Right lobe of liver (tissue), 6 donors: ENCODE results near the gene SGCB. TPM values are rescaled to one million over a fixed set of nuclear protein-coding genes. Genes with fewer than 3 reads are reported as not detected.

Source experiments
- ATAC-seq, 4 donors: fragments of 200-7000 bp; cut with Tn5 transposase; one replicate each; pipeline ENCODE4 v1.9.1; 2020; ENCODE audit warnings: mild to moderate bottlenecking in 4 of 4, moderate library complexity in 4 of 4
- DNase-seq, 3 donors: peaks; one replicate each; pipeline ENCODE4 v3.0.0-alpha.2; 2020
- H3K27ac ChIP-seq, 3 donors: fragments of 200-600 bp; one replicate each; pipeline ENCODE4 v1.8.0; 2022
- H3K27me3 ChIP-seq, 2 donors: fragments of 200-600 bp; one replicate each; pipeline ENCODE4 v1.8.0; 2022
- H3K36me3 ChIP-seq, 4 donors: fragments of 200-600 bp; sonication (generic) in 1 of 4; one replicate each; pipeline versions ENCODE4 v1.5.1 to v1.8.0; 2017 to 2022; ENCODE audit warnings: control low read depth in 1 of 4
- H3K4me1 ChIP-seq, 4 donors: fragments of 200-600 bp; sonication (generic) in 1 of 4; one replicate each; pipeline versions ENCODE4 v1.5.1 to v1.8.0; 2017 to 2022; ENCODE audit warnings: control low read depth in 1 of 4
- H3K4me3 ChIP-seq, 3 donors: fragments of 200-600 bp; one replicate each; pipeline ENCODE4 v1.8.0; 2022
- H3K9me3 ChIP-seq, 4 donors: fragments of 200-600 bp; sonication (generic) in 1 of 4; one replicate each; pipeline versions ENCODE4 v1.5.1 to v1.8.0; 2017 to 2022; ENCODE audit warnings: control low read depth in 1 of 4
- POLR2A ChIP-seq: fragments of 450-650 bp; IDR thresholded peaks from one replicate; pipeline ENCODE4 v1.6.1; 2017; ENCODE audit warnings: antibody characterized with exemption, mild to moderate bottlenecking
- WGBS: methylation state at CpG from one replicate; pipeline ENCODE4 v1.1.6; 2018; ENCODE audit warnings: low coverage, low lambda C conversion rate; ENCODE audit not compliant: insufficient coverage; ENCODE audit errors: missing lambda C conversion rate; 5-methylcytosine and 5-hydroxymethylcytosine counted together
- intact Hi-C, 2 donors: fragments of 100-400 bp; cut with DNase I; formaldehyde crosslinking; loops; one replicate each; pipeline versions ENCODE4 v1.11.2 to v1.14.1; 2022
- total RNA-seq, 6 experiments: library from RNA; depleted of rRNA in 2 of 6; stranded (reverse); fragments of >200 nt in 2 of 6; fragmentation: NEBNext Ultra II Directional in 3 of 6; extraction: Animal tissue kit (Norgen Biotek cat#: 25700) in 3 of 6; gene quantifications; one replicate each; pipeline versions ENCODE4 v1.1.0 to v1.2.4, GENCODE V29; 2016 to 2023
- TF ChIP-seq, protein P1 (sequence below), 4 donors: fragments of 200-600 bp in 3 of 4; fragments of 450-650 bp in 1 of 4; IDR thresholded peaks; one replicate each; pipeline versions ENCODE4 v1.5.1 to v1.8.0; 2016 to 2022; ENCODE audit warnings: antibody characterized with exemption in 4 of 4, mild to moderate bottlenecking in 2 of 4
- donor health status: DM: no; HTN: yes; CAD: no.
- donor health status: DM: no; HTN: no; CAD: no.
- donor health status: DM: no; HTN: no; CAD: no.
- donor health status: DM: no; HTN: yes; CAD: no.
- donor health status: DM: no; HTN: yes; CAD: no.

Gene SGCB
- total RNA-seq, 6 experiments from 2014 or later, result 5.7 to 17.3 (median 8.3) TPM

DNA sequence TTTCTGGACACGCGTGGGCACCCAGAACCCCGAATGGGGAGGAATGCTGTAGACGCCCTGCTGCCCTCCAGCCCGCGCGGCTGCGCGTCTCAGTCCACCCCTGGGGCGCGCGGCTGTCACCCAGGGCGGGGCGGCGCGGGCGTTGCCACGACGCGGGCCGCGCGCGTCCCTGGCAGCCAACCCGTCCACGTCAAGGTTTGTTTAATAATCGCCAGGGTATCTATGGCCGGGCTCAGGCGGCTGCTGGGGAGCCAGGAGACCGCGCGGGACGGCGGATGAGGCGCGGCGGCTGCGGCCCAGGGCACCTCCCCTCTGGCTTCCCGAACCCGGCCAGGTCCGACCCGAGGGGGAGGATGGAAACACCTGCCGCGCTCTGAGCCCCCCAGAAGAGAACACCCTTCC is 13.1 kb upstream of the SGCB start, which contains the start of gene SPATA18:
TSS of gene SPATA18 (plus strand) at position 92 of the 402 bp plus-strand sequence. CDS start 401 bp downstream, outside the sequence.
- Histone ChIP-seq H3K9me3 (no peaks in the 10 kb centered on the region), H3K4me3 (peak within 1 kb of the TSS; percentile 45 to 65 (median 59)), H3K27ac (peak within 1 kb of the TSS; percentile 47 to 54 (median 49)), H3K36me3 (no peaks in the 10 kb centered on the region), H3K27me3 (no peaks in the 10 kb centered on the region), H3K4me1 (peaks cover 0 to 4% (median 0%) of the 10 kb centered on the region in 4 donors)
- ATAC-seq (peak; percentile 65 to 81 (median 76)), DNase-seq (peak; percentile 48 to 53 (median 50))
- intact Hi-C loops, result no loop called here
- TF ChIP-seq, protein P1, sequence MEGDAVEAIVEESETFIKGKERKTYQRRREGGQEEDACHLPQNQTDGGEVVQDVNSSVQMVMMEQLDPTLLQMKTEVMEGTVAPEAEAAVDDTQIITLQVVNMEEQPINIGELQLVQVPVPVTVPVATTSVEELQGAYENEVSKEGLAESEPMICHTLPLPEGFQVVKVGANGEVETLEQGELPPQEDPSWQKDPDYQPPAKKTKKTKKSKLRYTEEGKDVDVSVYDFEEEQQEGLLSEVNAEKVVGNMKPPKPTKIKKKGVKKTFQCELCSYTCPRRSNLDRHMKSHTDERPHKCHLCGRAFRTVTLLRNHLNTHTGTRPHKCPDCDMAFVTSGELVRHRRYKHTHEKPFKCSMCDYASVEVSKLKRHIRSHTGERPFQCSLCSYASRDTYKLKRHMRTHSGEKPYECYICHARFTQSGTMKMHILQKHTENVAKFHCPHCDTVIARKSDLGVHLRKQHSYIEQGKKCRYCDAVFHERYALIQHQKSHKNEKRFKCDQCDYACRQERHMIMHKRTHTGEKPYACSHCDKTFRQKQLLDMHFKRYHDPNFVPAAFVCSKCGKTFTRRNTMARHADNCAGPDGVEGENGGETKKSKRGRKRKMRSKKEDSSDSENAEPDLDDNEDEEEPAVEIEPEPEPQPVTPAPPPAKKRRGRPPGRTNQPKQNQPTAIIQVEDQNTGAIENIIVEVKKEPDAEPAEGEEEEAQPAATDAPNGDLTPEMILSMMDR (IDR thresholded peaks at IDR 0.05), result no peak
- TF ChIP-seq POLR2A, result no peak
- WGBS, result 7% methylated on average over 3 of the region's 44 CpGs

DNA sequence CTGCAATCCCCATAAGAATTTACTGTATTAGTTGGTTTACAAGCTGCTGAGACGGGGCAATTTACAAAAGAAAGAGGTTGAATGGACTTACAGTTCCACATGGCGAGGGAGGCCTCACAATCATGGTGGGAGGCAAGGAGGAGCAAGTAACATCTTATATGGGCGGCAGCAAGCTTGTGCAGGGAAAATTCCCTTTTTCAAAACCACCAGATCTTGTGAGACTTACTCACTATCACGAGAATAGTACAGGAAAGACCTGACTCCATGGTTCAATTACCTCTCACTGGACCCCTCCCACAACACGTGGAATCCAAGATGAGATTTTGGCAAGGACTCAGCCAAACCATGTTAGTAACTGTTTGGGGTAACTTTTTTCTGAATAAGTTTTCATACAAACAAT is 11.2 kb upstream of the SGCB start:
- ATAC-seq, result no peak
- Histone ChIP-seq H3K4me3 (no peak overlapping the region), H3K27me3 (no peaks in the 10 kb centered on the region), H3K9me3 (no peaks in the 10 kb centered on the region), H3K36me3 (no peaks in the 10 kb centered on the region), H3K27ac (no peak overlapping the region), H3K4me1 (peaks cover 0 to 11% (median 3%) of the 10 kb centered on the region in 4 donors)
- TF ChIP-seq, protein P1 (IDR thresholded peaks at IDR 0.05), result no peak
- no peak for TF ChIP-seq POLR2A
- intact Hi-C loops, result no loop called here
- WGBS, result 62% methylated on average over 4 of the region's 5 CpGs
- DNase-seq, result no peak

DNA sequence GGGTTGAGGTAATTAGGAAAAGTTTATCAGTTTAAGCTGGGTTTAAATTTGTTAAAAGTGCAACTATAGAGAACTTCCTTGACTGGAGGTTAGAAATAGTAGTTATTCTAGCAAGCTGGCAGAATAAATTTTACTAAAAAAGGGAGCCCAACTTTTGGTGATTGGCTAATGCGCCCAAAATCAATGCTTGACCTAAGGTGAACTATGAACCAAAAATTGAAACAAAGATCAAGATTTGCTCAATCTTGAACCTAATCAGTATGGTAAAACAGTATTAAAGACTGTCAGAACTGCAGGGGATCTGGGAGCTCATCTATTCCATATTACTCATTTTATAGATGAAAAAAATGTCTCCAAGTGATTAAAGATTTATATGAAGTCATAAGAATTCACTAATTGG is 6.9 kb upstream of the SGCB start:
- Histone ChIP-seq H3K27ac (no peak overlapping the region), H3K4me3 (no peak overlapping the region), H3K36me3 (no peaks in the 10 kb centered on the region), H3K9me3 (no peaks in the 10 kb centered on the region), H3K27me3 (no peaks in the 10 kb centered on the region), H3K4me1 (peaks cover 0 to 7% (median 3%) of the 10 kb centered on the region in 4 donors)
- ATAC-seq (peak; percentile 53 to 60 (median 58)), DNase-seq (no peak)
- TF ChIP-seq POLR2A, result no peak
- TF ChIP-seq, protein P1 (IDR thresholded peaks at IDR 0.05), result no peak
- intact Hi-C loops, result no loop called here
- 38% methylated on average over 1 of the region's 1 CpG for WGBS

DNA sequence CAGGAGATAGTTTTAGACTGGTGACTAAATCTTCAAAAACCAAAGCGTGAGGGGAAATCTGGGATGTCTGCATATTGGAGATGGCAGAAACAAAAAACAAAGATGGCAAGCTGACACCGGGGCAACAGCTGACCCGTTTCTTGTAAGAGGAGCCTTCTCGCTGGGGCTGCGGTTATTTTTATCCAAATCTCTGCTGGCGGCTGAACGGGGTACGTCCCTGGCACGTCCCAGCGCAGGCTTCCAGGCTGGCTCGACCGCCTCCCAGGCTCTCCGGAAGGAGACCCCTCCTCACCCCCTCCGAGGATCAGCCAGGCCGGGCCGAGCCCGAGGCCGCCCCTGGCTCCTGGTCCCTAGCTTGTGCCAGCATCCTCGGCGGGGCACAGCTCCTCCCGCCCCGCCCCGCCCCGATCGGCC is 403 bp downstream of the SGCB start:
- H3K27me3 ChIP-seq, result no peaks in the 10 kb centered on the region
- H3K4me3 ChIP-seq, result peak overlapping the region; percentile 50 to 67 (median 60)
- no peaks in the 10 kb centered on the region for H3K9me3 ChIP-seq
- H3K27ac ChIP-seq, result peak overlapping the region in 1 of 3 donors; percentile 35
- H3K36me3 ChIP-seq, result no peaks in the 10 kb centered on the region
- ATAC-seq (peak; percentile 53 to 73 (median 64)), DNase-seq (peak in 1 of 3 donors; percentile 46)
- H3K4me1 ChIP-seq, result peaks cover 0 to 8% (median 3%) of the 10 kb centered on the region in 4 donors
- TF ChIP-seq POLR2A, result no peak
- TF ChIP-seq, protein P1 (IDR thresholded peaks at IDR 0.05), result no peak
- 2% methylated on average over 10 of the region's 25 CpGs for WGBS
- intact Hi-C loops, result no loop called here
